HG03196 (cell line): ENCODE measurements around the gene DMXL1.

Experiments used
- ATAC-seq: cut with Tn5 transposase; IDR thresholded peaks from one replicate; pipeline ENCODE4 v1.9.1; 2021; ENCODE audit not compliant: unreplicated experiment

The DMXL1 gene

GRCh38 chr5:119286511-119287488 is 215.9 kb downstream of the DMXL1 start:
- ATAC-seq = no peak

DNA sequence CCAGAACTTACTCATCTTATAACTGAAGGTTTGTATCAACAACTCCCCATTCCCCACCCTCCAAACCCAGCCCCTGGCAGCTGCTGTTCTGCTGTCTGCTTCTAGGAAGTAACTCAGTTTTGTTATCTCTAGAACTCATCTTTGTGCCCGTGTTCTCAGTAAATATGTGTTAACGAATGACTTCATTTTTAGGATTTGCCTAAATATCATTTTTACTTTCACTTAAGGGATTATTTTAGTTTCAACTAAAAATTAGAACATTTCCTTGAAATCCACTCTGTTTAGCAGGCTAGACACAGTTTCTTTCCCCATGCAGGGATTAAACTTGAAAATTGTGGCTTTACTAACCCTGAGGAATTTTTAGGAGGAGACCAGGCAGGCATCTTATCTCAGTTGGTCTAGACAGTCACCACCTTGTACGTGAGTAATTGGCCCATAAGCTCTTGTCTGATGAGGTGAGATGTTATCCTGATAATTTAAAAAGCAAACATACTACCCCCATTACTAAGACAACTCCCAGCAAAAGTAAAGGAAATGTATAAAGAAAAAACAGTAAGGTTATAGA is 216.7 kb downstream of the DMXL1 start:
- peak; percentile 47 for ATAC-seq

DNA sequence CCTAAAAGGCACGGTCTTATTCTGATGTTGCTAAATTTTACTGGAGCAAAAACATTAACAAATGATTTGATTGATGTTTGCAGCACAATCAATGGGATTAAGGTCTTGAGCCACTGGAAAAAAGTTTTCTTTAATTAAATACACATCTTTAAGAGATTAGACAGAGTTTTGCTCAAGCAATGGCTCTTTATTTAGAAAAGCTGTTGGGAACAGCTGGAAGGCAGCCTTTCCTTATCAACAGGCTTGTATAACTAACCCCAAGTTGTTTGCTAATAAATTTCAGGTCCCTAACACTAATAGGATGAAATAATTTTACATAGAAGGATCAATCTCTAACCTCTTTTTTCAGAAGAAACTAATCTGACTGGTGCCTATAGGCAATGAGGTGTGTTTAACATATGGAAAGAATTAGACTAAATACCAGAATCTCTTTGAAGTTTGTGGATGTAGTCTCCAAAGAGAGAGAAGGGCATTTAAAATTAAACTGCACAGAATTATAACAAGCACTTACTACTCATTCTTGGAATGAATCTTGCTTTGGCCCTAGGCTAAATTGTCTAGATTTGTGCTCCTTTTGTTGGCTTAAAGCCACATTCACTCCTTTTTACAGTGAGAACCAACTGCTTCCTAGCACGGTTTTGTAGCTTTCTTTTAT is 217.6 kb downstream of the DMXL1 start:
- no peak for ATAC-seq

- ATAC-seq = no peak
Observed at GRCh38 chr5:119289438-119290044, 218.7 kb downstream of the DMXL1 start.

DNA sequence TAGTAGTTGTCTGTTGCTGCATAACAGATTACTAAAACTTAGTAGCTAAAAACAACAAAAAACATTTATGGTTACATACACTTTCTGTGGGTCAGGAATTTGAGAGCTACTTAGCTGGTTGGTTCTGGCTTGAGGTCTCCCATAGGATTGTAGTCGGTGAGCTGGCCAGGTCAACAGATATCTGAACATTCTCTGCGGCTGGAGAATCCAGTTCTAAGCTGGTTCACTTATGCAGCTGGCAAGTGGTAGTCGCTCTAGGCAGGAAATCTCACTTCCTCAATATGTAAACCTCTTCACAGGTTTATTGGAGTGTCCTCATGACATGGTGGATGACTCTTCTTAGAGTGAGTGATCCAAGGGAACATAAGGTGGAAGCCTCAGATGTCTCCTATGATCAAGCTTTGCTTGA is 219.3 kb downstream of the DMXL1 start:
- peak; percentile 80 for ATAC-seq

DNA sequence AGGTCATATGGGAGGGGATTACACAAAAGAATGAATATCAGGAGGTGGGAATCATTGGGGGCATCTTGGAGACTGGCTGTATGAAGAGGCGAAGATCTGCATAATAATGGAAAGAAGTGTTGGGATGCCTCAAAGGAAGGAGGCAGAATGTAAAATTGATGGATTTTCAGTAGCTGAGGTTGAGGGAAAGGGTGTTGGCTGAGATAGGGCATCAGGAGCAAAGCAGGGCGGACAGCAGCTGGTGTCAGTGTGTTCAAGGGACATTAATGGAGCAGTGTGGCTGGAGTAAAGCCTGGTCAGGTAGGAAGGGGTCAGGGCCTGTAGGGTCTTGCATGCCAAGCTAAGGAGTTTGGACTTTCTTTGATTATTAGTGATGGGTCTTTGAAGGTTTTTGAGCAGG is 219.7 kb downstream of the DMXL1 start:
- ATAC-seq = no peak

- ATAC-seq = no peak
Observed at GRCh38 chr5:119291056-119291455, 220.2 kb downstream of the DMXL1 start.

GRCh38 chr5:119291877-119292276 is 221.0 kb downstream of the DMXL1 start:
- no peak for ATAC-seq

GRCh38 chr5:119292701-119293515 is 222.0 kb downstream of the DMXL1 start:
- ATAC-seq = no peak

- ATAC-seq = no peak
Observed at GRCh38 chr5:119293516-119293829, 222.6 kb downstream of the DMXL1 start.
